Mammary epithelial cell (primary cell): Measurements from ENCODE around the gene PLPP4.

Experiments used
- CTCF ChIP-seq, 2 donors: IDR thresholded peaks in 1 of 2; conservative IDR thresholded peaks in 1 of 2; 2 replicates each; pipeline ENCODE4 v1.5.1; 2011 to 2012; ENCODE audit warnings: inconsistent platforms in 2 of 2, low read length in 2 of 2, mild to moderate bottlenecking in 2 of 2, control low read depth in 1 of 2, low read depth in 1 of 2; ENCODE audit not compliant: insufficient read depth in 1 of 2; ENCODE audit errors: extremely low read depth in 1 of 2
- EZH2 ChIP-seq: IDR thresholded peaks from 2 replicates; pipeline ENCODE4 v1.6.1; 2012; ENCODE audit warnings: low read length, inconsistent platforms, borderline replicate concordance

GRCh38 chr10:120426306-120426705, 30.7 kb upstream of the PLPP4 start:
- no peak for TF ChIP-seq CTCF (conservative IDR thresholded peaks at IDR 0.05 in 1 of 2, IDR thresholded peaks at IDR 0.05 in 1 of 2; ENCODE audit: extremely low read depth in 1 of 2, insufficient read depth in 1 of 2, low read depth in 1 of 2, low read length in 2 of 2)
- no peak for TF ChIP-seq EZH2
